Activated CD8-positive, alpha-beta memory T cell treated with anti-CD3 and anti-CD28 coated beads for 36 hours (primary cell): Measurements from ENCODE around the gene UPF3A. TPM values are rescaled to one million over a fixed set of nuclear protein-coding genes. Genes with fewer than 3 reads are reported as not detected.

Source experiments
- total RNA-seq, 2 experiments: library from RNA; stranded (reverse); gene quantifications; one replicate each; pipeline ENCODE4 v1.2.3, GENCODE V29; 2021

The UPF3A gene
- total RNA-seq, 2 experiments from 2014 or later: 41.8 to 46.2 TPM

Other genes with a start within 250 kb of the UPF3A start
- gene RASA3, start 149.0 kb upstream of the UPF3A start, total RNA-seq: 10 to 100 TPM; 22.1 to 22.5 TPM
- gene CFAP97D2, start 102.3 kb upstream of the UPF3A start, total RNA-seq: not detected
- 10 to 100 TPM; 75.1 to 76.7 TPM for gene CDC16, start 46.7 kb upstream of the UPF3A start, total RNA-seq
- 10 to 100 TPM; 42.0 to 42.3 TPM for gene CHAMP1, start 32.9 kb downstream of the UPF3A start, total RNA-seq